ENCODE results near the gene LRRC10. TPM values are rescaled to one million over a fixed set of nuclear protein-coding genes. Genes with fewer than 3 reads are reported as not detected.

Gene LRRC10, protein sequence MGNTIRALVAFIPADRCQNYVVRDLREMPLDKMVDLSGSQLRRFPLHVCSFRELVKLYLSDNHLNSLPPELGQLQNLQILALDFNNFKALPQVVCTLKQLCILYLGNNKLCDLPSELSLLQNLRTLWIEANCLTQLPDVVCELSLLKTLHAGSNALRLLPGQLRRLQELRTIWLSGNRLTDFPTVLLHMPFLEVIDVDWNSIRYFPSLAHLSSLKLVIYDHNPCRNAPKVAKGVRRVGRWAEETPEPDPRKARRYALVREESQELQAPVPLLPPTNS
- not detected in 2 replicates for total RNA-seq

DNA sequence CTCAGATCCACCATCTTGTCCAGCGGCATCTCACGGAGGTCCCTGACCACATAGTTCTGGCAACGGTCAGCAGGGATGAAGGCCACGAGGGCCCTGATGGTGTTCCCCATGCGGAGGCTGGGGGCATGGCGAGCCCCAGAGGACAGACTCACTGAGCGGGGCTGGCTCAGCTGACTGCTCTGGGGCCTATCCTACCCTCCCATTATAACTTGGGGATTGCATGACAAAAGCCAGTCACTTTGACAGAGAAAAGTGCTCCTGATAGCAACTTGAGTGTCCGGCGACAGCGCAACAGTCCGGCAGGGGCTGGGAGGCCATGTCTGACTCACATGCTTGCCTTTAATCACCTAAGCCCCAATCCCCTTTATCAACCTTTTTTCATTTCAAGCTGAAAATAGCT, at the start of gene LRRC10:
TSS of gene LRRC10 (minus strand) at position 179 of the 400 bp plus-strand sequence. CDS start at position 110, 69 bp downstream.
- DNase-seq (ENCODE audit: low read depth in 2 of 2), result no peak

DNA sequence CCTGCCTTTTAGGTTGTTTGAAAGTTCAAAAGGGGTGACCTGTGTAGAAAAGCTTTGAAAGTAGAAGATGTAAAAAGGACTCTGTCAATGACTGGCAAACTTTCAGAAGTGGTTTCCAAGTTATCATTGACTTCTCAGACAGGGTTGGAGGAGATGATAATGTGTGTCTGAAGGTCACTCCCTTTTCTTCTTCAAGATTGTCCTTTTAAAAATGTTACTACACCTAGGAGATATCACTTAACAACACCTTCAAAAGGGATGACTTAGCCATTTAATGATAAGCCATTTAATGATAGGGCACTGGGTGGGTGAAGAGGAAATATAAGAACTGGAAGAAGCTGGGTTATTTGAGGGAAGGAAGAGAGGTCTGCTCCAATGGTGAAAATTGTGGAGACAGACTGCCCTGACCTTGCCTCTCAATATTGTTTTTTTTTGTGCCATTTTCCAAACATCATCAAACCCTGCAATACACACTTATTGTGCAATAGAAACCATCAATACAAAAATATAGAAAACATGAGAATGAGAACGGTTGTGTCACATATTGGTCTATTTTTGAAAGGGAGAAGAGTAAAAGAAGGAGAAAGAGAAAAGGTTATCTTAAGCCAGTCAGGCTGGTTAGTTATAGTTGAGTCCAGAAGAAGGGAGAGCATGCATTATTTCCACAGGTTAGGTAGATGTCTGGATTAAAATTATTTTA, 49.6 kb upstream of the LRRC10 start:
- DNase-seq (ENCODE audit: low read depth in 2 of 2), result no peak

DNA sequence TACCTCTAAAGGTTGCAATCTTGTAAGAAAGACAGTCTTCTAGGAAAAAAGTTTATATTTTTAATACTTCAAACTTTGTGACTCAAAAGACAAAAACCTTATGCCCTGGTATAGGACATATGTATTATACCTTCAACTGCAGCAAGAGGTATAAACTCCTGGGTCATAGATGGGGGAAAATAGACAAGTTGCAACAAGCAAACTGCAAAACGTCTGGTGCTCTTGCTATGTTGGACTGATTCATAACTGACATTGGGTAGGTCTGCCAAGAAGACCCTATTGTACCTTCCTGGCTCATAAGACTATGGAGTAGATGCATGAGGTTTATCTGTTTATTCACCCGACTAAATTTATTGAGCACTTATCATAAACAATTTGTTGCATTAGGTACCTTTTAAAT, 47.5 kb upstream of the LRRC10 start:
- DNase-seq (ENCODE audit: low read depth in 2 of 2), result no peak

DNA sequence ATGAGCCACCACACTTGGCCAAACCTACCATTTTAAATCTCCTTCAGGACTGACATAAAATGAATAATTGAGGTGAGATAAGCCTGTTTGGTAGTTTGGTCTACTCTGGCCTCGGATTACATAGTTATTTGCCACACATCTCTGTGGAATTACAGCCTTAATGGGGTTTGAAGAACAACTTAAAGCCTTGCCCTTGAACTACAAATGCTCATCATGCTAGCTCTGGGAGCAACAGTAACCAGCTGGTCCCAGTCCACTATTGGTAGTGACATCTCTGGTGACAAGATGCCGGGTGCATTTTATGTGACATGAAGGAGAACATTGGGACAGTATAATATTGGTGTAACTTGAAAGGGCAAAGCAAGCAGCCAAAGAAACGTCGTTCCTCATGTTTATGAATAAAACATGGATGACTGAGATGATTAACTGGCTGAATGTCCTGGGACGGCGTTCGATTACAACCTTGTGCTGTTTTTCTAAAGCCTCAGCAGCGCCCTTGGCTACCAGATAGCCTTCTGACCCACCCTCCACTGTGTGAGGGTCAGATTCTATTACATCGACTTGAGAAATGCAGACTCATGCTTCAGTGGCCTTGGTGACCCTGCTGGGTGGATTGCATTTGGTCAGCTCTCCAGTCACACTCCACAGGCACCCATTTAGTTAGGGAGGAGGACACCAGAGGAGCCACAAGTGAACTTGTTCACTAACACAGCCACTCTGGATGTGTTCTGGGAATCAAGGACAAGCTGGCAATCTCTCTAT, 46.9 kb upstream of the LRRC10 start:
- peak in 1 of 2 donors; percentile 32 for DNase-seq (ENCODE audit: low read depth in 2 of 2)

DNA sequence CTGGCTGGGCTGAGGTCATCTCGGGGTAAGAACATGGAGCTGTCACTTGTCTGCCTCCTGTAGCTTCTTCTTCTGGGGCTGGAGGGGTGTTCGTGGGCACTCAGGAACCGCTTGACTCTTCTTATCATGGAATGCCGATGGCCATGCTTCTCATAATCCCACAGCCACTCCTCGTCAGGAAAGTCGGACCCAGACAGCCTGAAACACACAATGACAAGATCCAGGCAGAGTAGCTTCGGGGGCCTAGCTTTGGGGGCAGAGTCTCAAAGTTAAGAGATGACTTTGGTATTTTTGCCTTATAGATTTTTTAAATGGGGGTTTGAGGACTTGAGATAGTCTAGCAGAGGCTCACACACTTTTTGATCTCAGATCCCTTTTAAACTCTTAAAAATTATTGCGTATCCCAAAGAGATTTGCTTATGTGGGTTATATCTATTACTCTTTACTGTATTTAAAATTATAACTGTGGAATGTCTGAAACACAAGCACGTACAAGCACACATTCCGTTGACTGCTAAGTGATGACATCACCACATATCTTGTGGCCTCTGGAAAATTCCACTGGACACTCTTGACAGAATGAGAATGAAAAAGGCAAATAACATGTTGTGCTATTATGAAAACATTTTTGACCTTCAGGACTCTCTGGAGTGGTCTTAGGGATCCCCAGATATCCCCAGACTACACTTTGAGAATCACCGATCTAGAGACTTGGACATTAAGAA, 45.1 kb upstream of the LRRC10 start:
- DNase-seq (ENCODE audit: low read depth in 2 of 2), result peak; percentile 68 to 72

DNA sequence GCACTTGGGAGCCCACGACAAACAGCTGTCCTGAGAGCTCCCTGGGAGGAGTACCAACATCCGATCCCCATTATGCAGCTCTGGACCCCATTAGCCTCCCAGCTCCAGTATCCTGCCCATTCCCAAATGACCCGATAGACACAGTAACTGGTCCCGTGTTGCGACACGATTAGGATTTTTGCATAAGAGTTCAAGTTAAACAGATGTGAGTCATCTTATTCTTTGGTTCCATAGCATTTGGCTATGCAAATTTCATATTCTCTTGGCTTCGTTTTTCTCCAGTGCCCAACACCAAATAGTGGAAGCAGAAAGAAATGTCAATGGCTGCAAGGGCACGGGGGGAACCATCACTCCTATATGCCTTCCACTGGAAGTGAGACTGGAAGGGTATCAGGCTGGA, 43.0 kb upstream of the LRRC10 start:
- no peak for DNase-seq (ENCODE audit: low read depth in 2 of 2)

DNA sequence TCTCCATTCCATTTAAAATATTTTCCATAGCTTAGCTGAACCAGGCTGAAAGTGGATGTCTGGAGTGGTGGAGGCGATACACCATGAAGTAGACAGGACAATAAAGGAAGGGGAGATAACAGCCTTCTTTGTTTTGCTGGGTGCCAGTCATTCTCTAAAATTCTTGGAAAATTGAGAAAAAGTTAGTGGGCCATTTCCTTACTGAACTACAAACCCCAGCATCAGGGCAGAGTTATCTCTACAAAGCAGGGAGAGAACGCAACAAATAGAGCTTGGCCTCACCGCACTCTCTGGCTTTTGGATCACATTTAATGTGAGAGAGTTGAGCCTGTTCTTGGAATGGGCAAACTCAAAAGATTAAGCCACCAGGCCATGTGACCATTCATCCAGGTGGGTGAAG, 41.2 kb upstream of the LRRC10 start:
- DNase-seq (ENCODE audit: low read depth in 2 of 2), result no peak

DNA sequence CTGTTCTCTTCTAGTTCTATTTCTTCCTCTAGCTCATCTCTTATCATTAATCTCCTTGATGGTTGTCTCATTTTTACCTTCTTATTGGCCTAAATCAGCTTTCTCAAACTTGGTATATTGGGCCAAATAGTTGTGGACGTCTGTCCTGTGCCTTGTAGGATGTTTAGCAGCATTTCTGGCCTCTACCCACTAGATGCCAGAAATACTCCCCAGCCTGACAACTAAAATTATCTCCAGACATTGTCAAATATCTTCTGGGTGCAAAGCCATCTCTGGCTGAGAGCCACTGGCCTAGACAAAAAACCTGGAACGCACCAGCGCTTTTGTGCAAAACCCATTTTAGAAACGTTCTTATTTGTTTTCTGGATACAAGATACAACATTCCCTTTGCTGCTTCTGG, 38.8 kb upstream of the LRRC10 start:
- DNase-seq (ENCODE audit: low read depth in 2 of 2), result no peak

DNA sequence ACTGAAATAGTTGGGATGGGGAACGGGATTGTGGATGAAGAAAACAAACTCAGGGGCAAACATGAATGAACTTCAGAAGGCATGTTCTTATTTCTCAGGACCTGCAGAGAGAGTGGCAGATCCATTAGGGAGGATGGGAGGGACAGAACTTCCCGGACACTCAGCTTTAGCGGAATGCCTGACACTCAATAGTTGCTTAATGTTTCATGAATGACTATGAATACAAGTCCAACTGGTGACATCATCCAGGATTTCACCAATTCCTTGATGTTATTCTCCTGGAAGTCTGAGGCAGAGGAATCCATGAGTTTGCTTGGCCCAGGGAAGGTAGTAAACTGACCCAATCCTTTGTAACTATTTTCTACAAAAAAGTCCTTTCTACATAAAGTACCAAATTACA, 37.8 kb upstream of the LRRC10 start:
- peak in 1 of 2 donors; percentile 48 for DNase-seq (ENCODE audit: low read depth in 2 of 2)

DNA sequence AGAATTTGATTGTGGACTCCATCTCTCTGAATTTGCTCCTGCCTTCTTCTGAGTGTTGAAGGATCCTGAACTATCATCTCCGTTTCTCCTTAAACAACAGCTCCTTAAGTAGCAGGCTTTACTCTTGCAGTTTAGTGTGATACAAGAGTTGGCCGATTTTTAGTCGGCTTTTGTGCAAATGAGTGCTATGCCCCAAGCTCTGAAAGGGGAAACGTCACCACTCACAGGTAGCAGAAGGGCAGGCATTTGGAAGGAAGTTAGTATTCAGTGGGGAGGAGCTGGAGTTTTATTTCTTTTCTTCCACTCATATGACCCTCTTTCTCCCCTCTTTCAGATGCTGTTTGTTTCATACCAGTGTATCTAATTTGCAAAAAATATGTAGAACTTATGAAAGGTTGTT, 36.5 kb upstream of the LRRC10 start:
- no peak for DNase-seq (ENCODE audit: low read depth in 2 of 2)

DNA sequence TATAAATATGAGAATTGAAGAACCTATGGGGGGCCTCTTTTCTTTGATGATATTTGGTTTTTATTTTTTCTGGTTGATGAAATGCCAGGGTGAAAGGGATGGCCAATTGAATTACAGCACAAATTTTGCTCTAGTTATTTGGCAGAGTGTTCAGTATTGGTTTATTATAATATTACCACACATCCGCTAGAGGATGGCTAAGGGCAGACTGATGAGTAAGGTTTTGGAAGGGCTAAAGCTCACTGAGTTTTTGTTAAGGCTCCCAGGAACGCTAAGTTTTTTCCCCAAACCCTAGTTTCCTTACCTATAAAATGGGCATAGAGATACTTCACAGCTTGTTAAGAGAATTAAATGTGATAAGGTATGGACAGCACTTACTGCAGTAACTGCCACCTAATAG, 34.3 kb upstream of the LRRC10 start:
- DNase-seq (ENCODE audit: low read depth in 2 of 2), result no peak

DNA sequence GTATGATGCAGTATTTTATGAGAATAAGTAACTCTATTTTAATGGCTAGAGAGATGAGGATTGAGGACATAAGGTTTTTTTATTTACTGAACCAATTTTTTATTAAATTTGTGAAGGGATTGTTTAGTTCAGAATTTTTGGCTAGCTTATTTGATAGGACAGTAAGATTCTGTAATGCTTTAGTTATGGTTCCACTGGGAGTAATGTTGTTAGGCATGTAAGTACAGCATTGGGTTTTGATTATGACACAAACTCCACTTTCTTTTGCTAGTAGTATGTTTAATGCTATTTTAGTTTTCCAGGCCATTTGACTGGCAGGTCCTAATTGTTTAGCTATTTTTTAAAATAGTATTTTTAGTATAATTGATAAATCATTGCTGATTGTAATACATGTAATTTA, 33.8 kb upstream of the LRRC10 start:
- DNase-seq (ENCODE audit: low read depth in 2 of 2), result no peak

DNA sequence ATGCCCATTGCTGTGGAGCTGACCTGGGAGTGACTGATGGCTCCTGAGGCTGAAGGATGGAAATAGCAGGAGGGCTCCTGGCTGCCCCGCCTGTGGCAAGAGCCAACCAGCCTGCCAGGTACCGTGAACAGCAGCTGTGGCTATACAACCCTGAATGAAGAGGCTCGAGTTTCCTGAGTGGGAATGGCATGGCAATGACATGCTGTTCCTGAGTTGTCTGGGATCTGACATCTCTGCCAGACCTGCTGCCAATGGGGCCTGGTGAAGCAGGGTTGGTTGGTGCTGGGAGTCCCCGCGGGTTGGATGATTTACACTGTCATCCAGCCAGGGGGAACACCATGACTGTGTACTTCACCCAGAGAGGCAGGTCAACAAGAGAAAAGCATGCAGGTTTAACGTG, 31.8 kb upstream of the LRRC10 start:
- no peak for DNase-seq (ENCODE audit: low read depth in 2 of 2)

DNA sequence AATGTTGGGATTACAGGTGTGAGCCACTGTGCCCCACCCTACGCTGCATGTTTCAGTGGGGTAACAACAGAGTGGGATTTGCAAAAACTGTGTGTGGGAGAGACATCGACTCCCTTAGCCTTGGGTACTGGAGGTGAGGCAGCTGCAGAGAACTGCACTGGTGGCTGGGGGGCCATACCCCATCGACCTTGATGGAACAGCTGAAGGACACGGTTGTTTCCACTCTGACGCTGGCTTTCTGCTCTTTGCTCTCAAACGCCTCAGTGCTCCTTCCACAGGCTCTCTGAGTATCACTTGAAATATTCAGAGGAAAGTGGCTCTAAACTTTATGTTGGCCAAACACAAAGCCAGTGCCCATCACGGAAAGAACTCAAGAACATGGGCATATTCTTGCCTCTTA, 30.8 kb upstream of the LRRC10 start:
- no peak for DNase-seq (ENCODE audit: low read depth in 2 of 2)

DNA sequence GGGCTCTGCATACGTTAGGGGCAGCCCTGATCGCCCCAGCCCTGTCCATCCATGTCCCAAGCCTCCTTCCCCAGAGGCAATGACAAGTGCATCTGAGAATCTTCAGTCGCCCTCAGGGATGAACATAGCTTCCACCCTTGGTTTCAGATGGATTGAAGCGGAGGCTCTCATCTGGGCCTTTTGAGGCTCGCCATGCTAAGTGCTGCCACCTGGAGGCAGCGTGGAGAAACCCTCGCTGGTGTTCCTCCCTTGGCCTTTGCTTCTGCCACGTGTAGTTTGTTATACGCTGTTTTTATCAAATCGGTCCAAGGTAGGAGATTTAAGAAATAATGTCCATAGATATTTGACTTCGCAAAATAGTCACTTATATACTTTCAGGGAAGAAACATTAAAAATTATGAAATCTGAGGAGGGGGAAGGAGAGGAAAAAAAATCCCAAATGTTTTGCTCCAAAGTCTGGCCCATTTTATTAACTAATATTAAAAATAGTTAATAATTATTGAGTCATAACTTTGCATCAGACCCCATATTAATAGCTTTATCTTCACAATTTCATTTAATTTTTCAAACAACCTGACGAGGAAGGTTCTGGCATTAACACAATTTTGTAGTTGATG, 28.8 kb upstream of the LRRC10 start:
- DNase-seq (ENCODE audit: low read depth in 2 of 2), result peak; percentile 80 to 81

DNA sequence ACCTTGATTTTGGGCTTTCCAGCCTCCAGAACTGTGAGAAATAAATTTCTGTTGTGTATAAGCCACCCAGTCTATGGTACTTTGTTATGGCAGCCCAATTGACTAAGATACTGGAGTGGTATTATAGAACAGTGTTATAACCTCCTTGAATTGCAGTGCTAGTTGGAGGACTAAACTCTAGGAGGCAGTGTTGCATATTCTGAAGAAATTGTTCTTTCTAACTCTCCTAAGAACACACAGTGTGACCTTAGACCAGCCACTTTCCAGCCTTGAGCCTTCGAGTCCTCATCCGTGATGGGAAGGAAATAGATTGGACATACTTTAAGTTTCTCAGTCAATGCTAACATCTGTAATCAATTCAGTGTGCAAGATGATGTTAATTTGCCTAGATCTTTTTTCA, 22.4 kb upstream of the LRRC10 start:
- DNase-seq (ENCODE audit: low read depth in 2 of 2), result no peak

DNA sequence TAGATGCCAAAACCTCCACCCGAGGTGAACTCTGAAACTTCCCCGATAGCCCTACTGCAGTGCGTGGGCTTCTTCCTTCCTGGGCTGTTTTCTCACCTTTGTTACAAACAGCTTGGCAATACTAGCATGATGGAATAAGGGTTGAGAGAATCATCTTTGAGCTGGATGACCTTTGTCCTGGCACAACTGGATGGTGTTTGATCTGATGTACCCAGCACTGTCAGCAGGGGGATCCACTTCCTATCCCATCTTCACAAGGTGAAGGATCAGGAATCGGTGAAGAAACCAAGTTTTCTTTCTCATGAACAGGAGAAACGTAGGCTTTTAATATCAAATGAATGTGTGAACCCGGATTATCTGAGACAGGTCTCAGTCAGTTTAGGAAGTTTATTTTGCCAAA, 19.5 kb upstream of the LRRC10 start:
- no peak for DNase-seq (ENCODE audit: low read depth in 2 of 2)

DNA sequence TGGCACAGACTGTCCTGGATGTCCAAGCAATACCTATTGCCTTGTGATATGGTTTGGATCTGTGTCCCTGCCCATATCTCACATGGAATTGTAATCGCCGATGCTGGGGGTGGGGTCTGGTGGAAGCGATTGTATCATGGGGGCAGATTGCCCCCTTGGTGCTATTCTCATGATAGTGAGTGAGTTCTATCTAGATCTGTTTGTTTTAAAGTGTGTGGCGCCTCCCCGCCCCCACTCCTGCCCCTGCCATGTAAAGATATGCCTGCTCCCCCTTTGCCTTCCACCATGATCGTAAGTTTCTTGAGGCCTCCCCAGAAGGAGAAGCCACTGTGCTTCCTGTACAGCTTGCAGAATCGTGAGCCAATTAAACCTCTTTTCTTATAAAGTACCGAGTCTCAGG, 16.8 kb upstream of the LRRC10 start:
- DNase-seq (ENCODE audit: low read depth in 2 of 2), result no peak

DNA sequence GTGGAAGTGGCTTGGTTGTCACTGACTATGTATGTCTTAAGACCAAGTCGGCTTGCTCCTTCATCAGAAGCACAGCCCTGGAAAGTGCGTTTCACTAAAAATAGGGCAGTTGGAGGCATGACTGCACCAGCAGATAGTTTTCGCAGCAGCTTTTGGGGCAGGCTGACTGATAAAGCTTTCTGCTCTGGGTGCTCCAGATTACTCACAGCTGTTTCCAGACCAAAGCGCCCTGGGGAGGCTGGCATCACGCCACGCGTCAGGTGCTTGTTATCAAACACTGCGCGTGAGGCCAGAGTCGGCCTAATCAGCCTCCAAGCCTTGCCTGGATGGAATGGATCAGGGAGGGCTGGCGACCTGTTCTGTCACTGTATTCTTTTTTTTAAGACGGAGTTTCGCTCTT, 13.3 kb upstream of the LRRC10 start:
- no peak for DNase-seq (ENCODE audit: low read depth in 2 of 2)

DNA sequence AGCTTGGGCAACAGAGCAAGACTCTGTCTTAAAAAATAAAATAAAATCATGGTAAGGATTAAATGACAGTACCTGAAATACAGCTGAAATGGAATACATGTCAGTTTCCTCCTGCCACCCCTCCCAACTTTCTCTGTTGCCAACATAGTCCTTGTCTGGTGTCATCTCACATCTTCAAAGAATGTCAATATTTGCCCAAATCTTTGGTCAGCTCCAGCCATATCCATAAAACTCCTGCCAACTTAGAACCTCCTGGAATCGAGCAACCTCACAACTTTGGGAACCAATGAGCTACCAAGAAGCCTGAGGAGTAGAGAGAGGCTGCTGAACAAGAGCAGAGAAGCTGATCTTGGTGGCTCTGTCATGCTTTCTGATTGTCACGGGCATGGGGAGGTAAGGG, 10.8 kb upstream of the LRRC10 start:
- no peak for DNase-seq (ENCODE audit: low read depth in 2 of 2)

DNA sequence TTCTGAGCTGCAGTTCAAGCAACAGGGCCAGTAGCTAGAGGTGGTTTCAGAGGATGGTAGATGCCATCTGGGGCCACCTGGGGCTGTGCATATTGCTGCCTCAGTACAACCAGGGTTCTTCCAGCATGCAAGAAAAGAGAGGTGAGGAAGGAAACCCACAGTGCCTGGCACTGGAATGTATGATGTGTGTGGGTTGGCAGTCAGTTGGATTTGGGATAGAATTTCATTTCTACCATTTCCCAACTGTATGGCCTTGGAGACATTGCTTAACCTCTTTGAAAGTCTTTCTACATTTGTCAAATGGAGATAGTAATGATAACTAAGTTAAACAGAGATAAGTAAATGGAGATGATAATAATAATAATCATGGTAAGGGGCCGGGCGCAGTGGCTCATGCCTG, 10.2 kb upstream of the LRRC10 start:
- DNase-seq (ENCODE audit: low read depth in 2 of 2), result no peak

DNA sequence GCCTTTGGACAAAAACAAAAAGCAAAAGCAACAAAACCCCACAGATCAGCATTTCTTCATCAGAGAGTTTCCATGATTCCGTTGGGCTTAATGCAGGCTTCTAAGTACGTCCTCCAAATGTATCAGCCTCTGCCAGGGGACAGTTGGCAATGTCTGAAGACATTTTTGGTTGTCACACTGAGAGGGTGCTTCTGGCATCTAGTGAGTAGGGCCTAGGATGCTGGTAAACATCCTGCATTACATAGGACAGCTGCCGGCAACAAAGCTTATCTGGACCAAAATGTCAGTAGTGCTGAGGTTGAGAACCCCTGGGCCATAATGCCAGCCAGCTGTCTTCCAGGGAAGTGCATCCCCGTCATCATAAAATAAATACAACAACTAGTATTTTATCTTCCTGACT, 9.4 kb upstream of the LRRC10 start:
- no peak for DNase-seq (ENCODE audit: low read depth in 2 of 2)
